Sciatic nerve (tissue), 1 donor: ENCODE data around the gene ATP5MK. TPM values are rescaled to one million over a fixed set of nuclear protein-coding genes. Genes with fewer than 3 reads are reported as not detected.

Experiments used
- microRNA-seq: library from miRNA; unstranded; fragments of <30 nt; microRNA quantifications from one replicate; pipeline ENCODE4 v1.2.0, GENCODE V29; 2020
- total RNA-seq: library from RNA; stranded (reverse); fragmentation: NEBNext Ultra II Directional; extraction: Animal tissue kit (Norgen Biotek cat#: 25700); gene quantifications from one replicate; pipeline ENCODE4 v1.2.1, GENCODE V29; 2021
- donor health status: DM: no; HTN: no; CAD: no.

The ATP5MK gene
- total RNA-seq, 1 donor from 2014 or later: 195 TPM

Small RNA genes within 50 kb of the gene (microRNA-seq; reads per million reads assigned to microRNA genes)
- 405 reads per million, percentile 73 among the genes with 10 or more reads in this experiment for gene MIR1307

Other genes with a start within 250 kb of the ATP5MK start
- gene NT5C2, start 203.2 kb downstream of the ATP5MK start, total RNA-seq: 89.9 TPM
- not detected for gene RPEL1, start 150.6 kb downstream of the ATP5MK start, total RNA-seq
- gene INA, start 119.3 kb downstream of the ATP5MK start, total RNA-seq: not detected
- 10.2 TPM for gene PCGF6, start 45.3 kb downstream of the ATP5MK start, total RNA-seq
- gene TAF5, start 28.5 kb downstream of the ATP5MK start, total RNA-seq: 4.7 TPM
- gene PDCD11, start 151 bp upstream of the ATP5MK start, total RNA-seq: 21.0 TPM
- 46.3 TPM for gene CALHM2, start 55.9 kb upstream of the ATP5MK start, total RNA-seq
- not detected for gene CALHM1, start 62.4 kb upstream of the ATP5MK start, total RNA-seq
- gene CALHM3, start 82.8 kb upstream of the ATP5MK start, total RNA-seq: not detected
- 0.36 TPM for gene NEURL1, start 97.2 kb upstream of the ATP5MK start, total RNA-seq